IPS-20b (cell line): ENCODE measurements around the gene RETREG1.

Experiments used
- H3K27ac ChIP-seq: one replicate; pipeline ENCODE4 v1.5.1; 2013; ENCODE audit warnings: low read length
- H3K27me3 ChIP-seq: 2 replicates; pipeline ENCODE4 v1.6.1; 2013; ENCODE audit warnings: mild to moderate bottlenecking, low read length, inconsistent platforms; ENCODE audit not compliant: insufficient read depth
- H3K36me3 ChIP-seq: 2 replicates; pipeline ENCODE4 v1.6.1; 2013; ENCODE audit warnings: low read depth, mild to moderate bottlenecking, inconsistent platforms, low read length, moderate library complexity; ENCODE audit not compliant: insufficient read depth
- H3K4me1 ChIP-seq: 2 replicates; pipeline ENCODE4 v1.6.1; 2013; ENCODE audit warnings: mild to moderate bottlenecking, control low read depth, inconsistent platforms, low read length, moderate library complexity; ENCODE audit not compliant: insufficient read depth
- H3K4me3 ChIP-seq: 2 replicates; pipeline ENCODE4 v1.5.1; 2013; ENCODE audit warnings: mild to moderate bottlenecking, low read length, inconsistent platforms
- H3K9ac ChIP-seq: 2 replicates; pipeline ENCODE4 v1.6.1; 2013; ENCODE audit warnings: low read depth, mild to moderate bottlenecking, inconsistent platforms, low read length, moderate library complexity
- H3K9me3 ChIP-seq: 2 replicates; pipeline ENCODE4 v1.6.1; 2013; ENCODE audit warnings: mild to moderate bottlenecking, low read depth, low read length, inconsistent platforms; ENCODE audit not compliant: insufficient read depth

The RETREG1 gene

GRCh38 chr5:16427587-16427986 is 189.2 kb downstream of the RETREG1 start:
- Histone ChIP-seq H3K4me3 (no peak overlapping the region), H3K27ac (no peak overlapping the region), H3K36me3 (no peaks in the 10 kb centered on the region), H3K27me3 (no peaks in the 10 kb centered on the region), H3K9ac (no peak overlapping the region), H3K9me3 (no peaks in the 10 kb centered on the region), H3K4me1 (peaks cover 23% of the 10 kb centered on the region; the same call in 1 of the 2 replicates)
